ENCODE data around the gene CST11.

- TF ChIP-seq CTCF (IDR thresholded peaks at IDR 0.05) = no peak
- no peak for TF ChIP-seq POLR2A (IDR thresholded peaks at IDR 0.05)
Observed at GRCh38 chr20:23475395-23475794, 22.7 kb upstream of the CST11 start.

Measured in esophagus squamous epithelium (tissue), 4 donors.